K562 (cell line): Measurements from ENCODE around the gene OSGEP. TPM values are rescaled to one million over a fixed set of nuclear protein-coding genes. Genes with fewer than 3 reads are reported as not detected.
A peak's percentile ranks its signal among the peaks of the same experiment; 100 is the strongest.

Source experiments
- ATF6 ChIP-seq: sonication (generic); formaldehyde crosslinking; IDR thresholded peaks from 2 replicates; pipeline ENCODE4 v1.4.0; 2020; ENCODE audit warnings: mild to moderate bottlenecking, missing genetic modification reagents
- BRD4 ChIP-seq: fragments of 200-600 bp; sonication (generic); IDR thresholded peaks from 2 replicates; pipeline ENCODE4 v1.6.1; 2017; ENCODE audit warnings: inconsistent platforms
- GTF2B ChIP-seq: IDR thresholded peaks from 2 replicates; pipeline ENCODE4 v1.6.1; 2011; ENCODE audit not compliant: insufficient read length; ENCODE audit errors: extremely low read depth
- ID3 ChIP-seq, 2 experiments: fragments of 250-450 bp in 1 of 2; fragments of 450-650 bp in 1 of 2; sonication (Bioruptor Pico) in 1 of 2; IDR thresholded peaks; 2 replicates each; pipeline versions ENCODE4 v1.6.1 to v1.8.0; 2016 to 2021; ENCODE audit warnings: mild to moderate bottlenecking in 2 of 2, moderate library complexity in 2 of 2, missing compliant biosample characterization in 1 of 2, missing genetic modification characterization in 1 of 2
- MNT ChIP-seq, 2 experiments: fragments of 450-650 bp; conservative IDR thresholded peaks; 2 replicates each; pipeline ENCODE4 v1.6.1; 2017; ENCODE audit warnings: mild to moderate bottlenecking in 2 of 2, moderate library complexity in 2 of 2
- SMARCA4 ChIP-seq: fragments of 450-650 bp; IDR thresholded peaks from 2 replicates; pipeline ENCODE4 v1.6.1; 2016
- TRIM24 ChIP-seq, 2 experiments: fragments of 450-650 bp; IDR thresholded peaks; 2 replicates each; pipeline ENCODE4 v1.6.1; 2016
- ZNF174 ChIP-seq: fragments of 250-450 bp; sonication (Bioruptor Pico); IDR thresholded peaks from 2 replicates; pipeline ENCODE4 v1.4.0; 2020; ENCODE audit warnings: mild to moderate bottlenecking
- ZNF318 ChIP-seq, 2 experiments: fragments of 450-650 bp; IDR thresholded peaks; 2 replicates each; pipeline ENCODE4 v1.6.1; 2016; ENCODE audit warnings: mild to moderate bottlenecking in 2 of 2, borderline replicate concordance in 1 of 2, low read depth in 1 of 2, moderate library complexity in 1 of 2
- ZNF324 ChIP-seq: fragments of 250-450 bp; sonication (Bioruptor Pico); IDR thresholded peaks from 2 replicates; pipeline ENCODE4 v1.4.0; 2020; ENCODE audit warnings: mild to moderate bottlenecking
- ZNF589 ChIP-seq: fragments of 200-800 bp; sonication (Bioruptor generic); IDR thresholded peaks from 2 replicates; pipeline ENCODE4 v1.6.1; 2016; ENCODE audit warnings: low read depth, missing genetic modification characterization, missing compliant biosample characterization
- ZNF644 ChIP-seq: fragments of 200-800 bp; sonication (Bioruptor generic); IDR thresholded peaks from 2 replicates; pipeline ENCODE4 v1.6.1; 2016; ENCODE audit warnings: low read depth, missing genetic modification characterization, missing compliant biosample characterization
- ZSCAN29 ChIP-seq: fragments of 450-650 bp; IDR thresholded peaks from 2 replicates; pipeline ENCODE4 v1.6.1; 2017
- polyA plus RNA-seq, 8 experiments: library from polyadenylated mRNA; depleted of rRNA in 4 of 8; stranded (reverse) in 5 of 8; unstranded in 3 of 8; fragments of >200 nt; fragmentation: Nextera tagmentation in 2 of 8; fragmentation: Illumina TruSeq in 1 of 8; extraction: Ambion mirVana in 2 of 8; extraction: Trizol in 1 of 8; gene quantifications; 2 replicates each; pipeline versions ENCODE4 v1.2.1 to v1.2.3, GENCODE V29; 2011 to 2014; ENCODE audit warnings: inconsistent platforms in 1 of 8, missing spikeins in 1 of 8
- total RNA-seq, 7 experiments: library from RNA; depleted of rRNA in 6 of 7; stranded (reverse); fragments of >200 nt in 6 of 7; fragmentation: Illumina TruSeq in 2 of 7; extraction: Trizol in 2 of 7; gene quantifications; 2 replicates each; pipeline versions ENCODE4 v1.2.1 to v1.2.3, GENCODE V29; 2011 to 2021; ENCODE audit warnings: low replicate concordance in 1 of 7

Gene OSGEP
- total and polyA plus RNA-seq, 9 of the 15 experiments (the other 6 are each of a cell fraction or from before 2014, with no cell fraction given) = 32.1 to 59.2 (median 44.1) TPM

- peak; percentile 21 for TF ChIP-seq GTF2B
- TF ChIP-seq MNT (conservative IDR thresholded peaks at IDR 0.05) = peak; percentile 99
- TF ChIP-seq SMARCA4 = 0 out of 2 replicates have a peak, but pooled peaks have one; percentile 20
- TF ChIP-seq ZNF589 = 0 out of 2 replicates have a peak, but pooled peaks have one; percentile 73
- no peak for TF ChIP-seq ZNF644 (tag)
- no peak for TF ChIP-seq ZNF324
- TF ChIP-seq ID3 (CRISPR knock-in tag; IDR thresholded peaks at IDR 0.05) = no peak
- peak; percentile 83 for TF ChIP-seq ID3 (tag; IDR thresholded peaks at IDR 0.05)
- peak in 1 of 2 experiments; percentile 57; a peak in 1 of 4 replicates for TF ChIP-seq TRIM24 (IDR thresholded peaks at IDR 0.05)
- no peak for TF ChIP-seq ZNF318 (IDR thresholded peaks at IDR 0.05; ENCODE audit: borderline replicate concordance in 1 of 2, low read depth in 1 of 2)
- TF ChIP-seq ZNF174 (CRISPR knock-in tag) = no peak
- 0 out of 2 replicates have a peak, but pooled peaks have one; percentile 59 for TF ChIP-seq ATF6
- no peak for TF ChIP-seq ZSCAN29
- TF ChIP-seq BRD4 = no peak
These were observed at the start of gene OSGEP, which contains the start of gene APEX1 (continued) for GRCh38 chr14:20454516-20455354.
